CD4-positive, alpha-beta T cell treated with Interleukin-12 subunit alpha and Interleukin-12 subunit beta, for 1 hour (primary cell): ENCODE data around the gene GTPBP2.
A peak's percentile ranks its signal among the peaks of the same experiment; 100 is the strongest.
"Not testable (repeated sequence)": the region's sequence is repeated elsewhere in the genome, so short reads cannot be mapped to it uniquely, and the experiment has no call there.

Experiments used
- DNase-seq: peaks from one replicate; pipeline ENCODE4 v3.0.0-alpha.2; 2020

Gene GTPBP2, protein sequence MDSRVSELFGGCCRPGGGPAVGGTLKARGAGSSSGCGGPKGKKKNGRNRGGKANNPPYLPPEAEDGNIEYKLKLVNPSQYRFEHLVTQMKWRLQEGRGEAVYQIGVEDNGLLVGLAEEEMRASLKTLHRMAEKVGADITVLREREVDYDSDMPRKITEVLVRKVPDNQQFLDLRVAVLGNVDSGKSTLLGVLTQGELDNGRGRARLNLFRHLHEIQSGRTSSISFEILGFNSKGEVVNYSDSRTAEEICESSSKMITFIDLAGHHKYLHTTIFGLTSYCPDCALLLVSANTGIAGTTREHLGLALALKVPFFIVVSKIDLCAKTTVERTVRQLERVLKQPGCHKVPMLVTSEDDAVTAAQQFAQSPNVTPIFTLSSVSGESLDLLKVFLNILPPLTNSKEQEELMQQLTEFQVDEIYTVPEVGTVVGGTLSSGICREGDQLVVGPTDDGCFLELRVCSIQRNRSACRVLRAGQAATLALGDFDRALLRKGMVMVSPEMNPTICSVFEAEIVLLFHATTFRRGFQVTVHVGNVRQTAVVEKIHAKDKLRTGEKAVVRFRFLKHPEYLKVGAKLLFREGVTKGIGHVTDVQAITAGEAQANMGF

DNA sequence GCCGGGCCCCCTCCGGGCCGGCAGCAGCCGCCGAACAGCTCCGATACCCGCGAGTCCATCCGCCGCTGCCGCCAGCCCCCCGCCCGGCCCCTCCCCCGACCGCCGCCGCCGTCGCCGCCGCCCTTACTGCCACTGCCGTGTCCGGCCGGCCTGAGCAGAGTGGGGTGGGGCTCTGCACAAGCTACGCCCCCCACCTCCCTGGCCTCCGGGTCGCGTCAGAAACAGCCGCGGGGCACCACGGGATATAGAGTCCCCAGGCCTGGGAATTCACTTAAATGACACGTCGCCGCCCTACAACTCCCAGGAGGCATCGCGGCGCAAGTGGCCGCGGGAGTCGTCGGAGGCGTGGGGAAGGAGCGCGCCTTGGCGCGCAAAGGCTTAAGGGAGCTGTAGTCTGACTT lies at the start of gene GTPBP2:
GTPBP2 (minus strand) TSS at position 161 of the 401 bp plus-strand sequence; CDS start at position 59, 102 bp downstream.
- peak; percentile 96 for DNase-seq

DNA sequence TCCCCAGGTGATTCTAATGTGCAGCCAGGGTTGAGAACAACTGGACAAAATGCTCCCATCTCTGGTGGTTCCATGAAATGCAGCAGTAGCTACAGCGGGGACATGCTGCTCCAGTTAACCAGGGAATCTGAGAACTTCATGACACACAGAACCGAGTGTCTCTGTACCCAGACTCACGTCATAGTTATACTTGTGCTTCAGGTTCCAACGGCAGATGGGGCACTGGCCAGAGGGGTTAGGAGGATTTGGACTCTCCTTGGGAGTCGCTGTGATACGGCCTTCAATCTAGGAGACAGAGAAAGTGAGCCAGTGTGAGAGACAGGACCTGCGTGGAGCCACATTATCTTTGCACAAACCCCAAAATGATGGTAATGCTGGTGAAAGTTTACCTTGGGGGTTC lies 49.3 kb upstream of the GTPBP2 start:
- DNase-seq: no peak

DNA sequence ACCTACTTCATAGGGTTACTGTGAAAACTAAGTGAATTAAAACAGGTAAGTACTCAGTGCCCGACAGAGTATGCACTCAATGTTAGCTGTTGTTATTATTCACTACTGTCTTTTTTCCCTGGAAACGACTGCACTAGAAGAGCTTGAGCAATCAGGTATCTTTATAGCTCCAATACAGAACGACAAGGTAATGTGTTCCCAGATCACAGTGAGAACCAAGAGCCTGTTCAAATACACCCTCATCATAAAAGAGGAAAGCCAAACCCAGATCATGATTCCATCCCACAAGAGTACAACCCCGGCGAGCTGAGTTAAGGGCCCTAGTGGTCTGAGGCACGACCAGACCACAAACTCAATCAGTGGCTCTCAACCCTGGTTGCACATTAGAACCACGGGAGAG lies 48.7 kb upstream of the GTPBP2 start:
- no peak for DNase-seq

DNA sequence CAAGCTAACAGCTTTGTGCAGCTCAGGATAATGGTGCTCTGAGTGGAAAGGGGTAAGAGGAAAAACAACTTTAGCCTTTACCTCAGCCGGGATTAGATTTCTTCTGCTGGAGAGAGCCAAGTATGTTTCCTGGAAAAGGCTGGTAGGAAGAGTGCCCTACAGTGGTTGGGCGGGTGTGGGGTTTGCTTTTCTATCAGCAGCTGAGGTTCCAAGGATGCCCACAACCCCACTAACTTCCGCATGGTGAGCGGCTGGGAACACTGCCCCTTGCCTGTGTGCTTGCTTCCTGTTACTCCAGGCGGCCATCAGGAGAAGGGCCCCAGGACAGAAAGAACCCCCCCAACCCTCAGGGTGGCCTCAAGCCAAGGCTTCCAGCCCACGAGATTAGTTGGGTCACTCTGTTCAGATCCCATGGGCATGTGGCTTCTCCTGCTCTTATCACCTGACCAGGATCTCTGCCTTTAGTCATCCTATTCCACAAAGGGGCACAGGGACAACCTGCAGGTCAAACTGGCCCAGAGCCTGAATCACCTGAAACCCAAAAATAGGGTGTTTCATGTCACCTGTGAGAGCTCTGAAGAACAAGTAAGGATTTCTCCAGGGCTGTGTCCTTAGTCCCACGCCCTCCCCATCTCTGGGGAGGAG lies 48.0 kb upstream of the GTPBP2 start:
- no peak for DNase-seq

DNA sequence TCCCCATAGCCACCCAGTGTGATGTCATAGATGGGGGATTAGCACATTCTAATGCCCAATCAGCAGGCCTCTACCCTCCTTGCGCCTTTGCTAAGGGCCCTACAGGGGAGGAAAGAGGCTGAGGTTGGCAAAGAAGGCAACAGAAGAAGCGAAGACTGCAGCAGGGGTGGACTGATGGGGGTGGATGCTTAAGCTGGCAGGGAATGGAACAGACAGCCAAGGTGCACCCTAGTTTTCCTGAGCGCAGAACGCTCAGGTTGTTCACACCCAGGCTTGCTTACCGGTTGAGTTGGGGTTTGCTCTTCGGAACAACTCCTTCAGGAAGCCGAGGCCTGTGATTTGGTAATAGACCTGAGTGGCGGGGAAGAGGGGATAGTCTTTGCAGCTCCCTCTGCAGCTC lies 45.9 kb upstream of the GTPBP2 start:
- DNase-seq: no peak

DNA sequence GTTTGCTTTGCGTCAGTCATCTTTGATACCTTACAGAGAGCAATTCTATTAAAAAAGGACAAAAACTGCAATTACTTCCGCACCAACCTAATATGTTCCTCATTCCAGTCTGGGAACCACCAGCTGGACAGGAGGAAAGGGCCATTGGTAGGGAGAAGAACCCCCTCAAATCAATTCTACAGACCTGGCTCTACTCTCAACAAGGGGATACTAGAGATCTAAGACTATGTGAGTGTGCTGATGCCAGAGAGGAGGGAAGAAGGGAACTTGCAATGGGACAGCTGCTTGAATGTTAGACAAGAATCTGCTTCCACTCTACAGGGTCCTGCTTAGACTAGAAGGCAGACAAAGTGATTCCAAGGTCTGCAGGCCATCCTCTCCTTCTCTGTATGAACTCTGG lies 45.2 kb upstream of the GTPBP2 start:
- DNase-seq: no peak

DNA sequence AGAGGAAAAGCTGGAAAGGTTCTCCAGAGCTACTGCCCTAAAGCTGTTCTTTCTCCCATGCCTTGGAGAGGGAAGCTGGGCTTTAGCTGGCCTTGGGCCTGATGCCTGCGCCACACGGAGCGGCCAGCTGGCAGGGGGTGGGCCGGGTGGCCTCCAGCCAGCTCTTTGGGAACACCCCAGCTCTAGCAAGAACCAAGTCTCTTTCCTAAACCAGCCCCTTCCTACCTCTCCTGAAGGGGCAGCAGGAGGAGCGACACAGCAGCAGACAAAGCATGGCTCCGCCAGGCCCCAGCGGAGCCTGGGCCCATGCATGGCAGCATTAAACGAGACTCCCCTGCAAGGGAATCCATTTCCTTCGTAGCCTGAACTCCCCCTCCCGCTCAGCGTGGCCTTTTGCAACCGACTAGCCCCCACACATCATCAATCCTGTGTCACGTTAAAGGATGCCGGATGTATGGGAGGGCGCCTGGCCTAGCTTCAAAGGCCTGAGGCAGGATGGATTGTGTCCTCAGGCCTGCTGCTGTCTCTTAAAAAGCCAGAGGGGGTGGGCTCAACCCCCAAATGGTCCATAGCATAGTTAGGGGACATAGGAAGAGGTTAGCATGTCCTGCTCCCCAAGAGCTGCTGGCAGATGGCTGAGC lies 44.5 kb upstream of the GTPBP2 start:
- no peak for DNase-seq

DNA sequence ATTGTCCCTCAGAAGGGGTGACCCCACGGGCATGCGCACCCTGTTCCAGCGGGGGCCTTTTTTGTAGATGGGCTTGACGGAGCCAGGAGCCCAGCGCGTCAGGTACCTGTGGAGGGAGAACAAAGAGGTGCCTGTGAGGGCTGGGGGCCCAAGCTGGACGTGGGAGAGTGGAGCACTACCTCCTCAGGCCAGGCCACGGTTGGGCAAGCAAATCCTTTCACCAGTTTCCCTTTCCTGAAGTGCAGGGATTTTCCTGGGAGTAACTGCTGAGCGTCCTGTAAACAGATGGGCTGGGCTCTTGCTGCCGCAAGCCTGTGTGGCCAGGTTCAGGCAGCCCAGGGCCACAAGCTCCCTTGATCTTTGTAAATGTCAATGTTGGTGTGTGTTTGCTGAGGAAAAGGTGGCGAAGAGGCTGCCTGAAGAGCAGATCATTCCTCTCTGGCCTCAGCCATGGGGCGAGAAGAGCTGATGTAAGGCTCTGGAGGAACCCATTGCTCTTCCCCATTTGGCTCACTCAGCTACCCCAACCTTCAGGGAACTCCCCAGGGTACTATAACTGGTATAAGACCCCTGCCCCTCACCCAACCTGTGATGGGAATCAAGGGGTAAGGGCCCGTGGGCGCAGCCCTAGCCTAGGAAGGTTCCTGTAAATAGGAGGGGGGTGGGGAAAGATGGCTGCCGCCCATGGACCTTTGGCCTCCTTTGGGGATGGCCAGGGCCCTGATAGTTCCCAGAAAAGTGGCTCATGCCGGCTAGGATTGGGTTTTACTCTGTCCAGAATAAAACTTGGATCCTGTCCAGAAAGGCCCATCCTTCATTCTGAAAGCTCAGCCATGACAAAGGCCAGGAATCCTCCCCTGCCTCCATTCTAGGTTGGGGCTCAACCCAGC lies 43.0 kb upstream of the GTPBP2 start:
- no peak for DNase-seq

DNA sequence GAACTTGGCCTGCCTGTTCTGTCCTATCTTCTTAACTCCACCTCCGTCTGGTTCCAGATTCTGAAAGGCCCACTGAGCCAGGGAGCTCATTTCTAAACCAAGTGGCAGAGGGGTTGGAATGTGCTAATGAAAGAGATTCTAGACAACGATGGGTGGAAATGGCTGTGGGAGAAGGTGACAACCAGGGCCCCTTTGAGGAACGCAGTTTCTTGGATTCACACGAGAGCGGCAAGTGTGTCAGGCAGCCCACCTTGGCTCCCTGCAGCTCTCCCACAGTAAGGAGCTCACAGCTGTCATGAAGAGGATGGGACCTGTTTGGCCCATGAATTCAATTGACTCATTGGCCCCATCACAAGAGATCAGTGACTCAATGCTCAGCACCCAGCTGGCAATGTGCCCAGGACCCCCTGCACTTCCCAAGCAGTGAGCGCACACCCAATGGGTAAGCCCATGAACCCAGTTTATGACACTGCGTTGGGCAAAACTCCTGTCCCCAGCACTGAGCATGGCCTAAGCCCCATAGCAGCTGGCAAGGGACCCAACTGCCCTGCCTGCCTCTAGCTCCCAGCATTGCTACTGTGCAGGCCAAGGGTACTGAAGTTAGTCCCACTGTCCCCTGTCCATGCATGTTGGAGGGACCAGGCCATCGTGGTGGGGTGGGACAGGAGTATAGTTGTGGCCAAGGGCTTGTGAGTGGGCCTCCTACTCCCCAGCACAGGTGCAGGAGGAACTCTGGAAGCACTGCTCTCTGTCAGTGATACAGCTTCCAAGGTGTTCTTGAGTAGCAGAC lies 42.1 kb upstream of the GTPBP2 start:
- no peak for DNase-seq

DNA sequence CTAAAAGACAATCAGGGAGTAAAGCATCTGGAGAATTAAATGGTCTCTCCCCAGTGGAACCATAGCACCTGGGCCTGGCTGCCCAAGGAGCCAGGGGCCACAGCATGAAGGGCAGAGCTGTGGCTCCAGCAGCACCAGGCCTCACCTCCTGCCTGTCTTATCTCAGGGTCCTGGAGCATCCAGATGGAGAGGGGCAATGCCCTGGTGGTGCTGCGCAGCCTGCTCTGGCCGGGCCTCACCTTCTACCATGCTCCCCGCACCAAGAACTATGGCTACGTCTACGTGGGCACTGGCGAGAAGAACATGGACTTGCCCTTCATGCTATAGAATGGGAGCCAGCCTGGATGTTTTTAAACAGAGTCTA lies 41.5 kb upstream of the GTPBP2 start:
- no peak for DNase-seq

DNA sequence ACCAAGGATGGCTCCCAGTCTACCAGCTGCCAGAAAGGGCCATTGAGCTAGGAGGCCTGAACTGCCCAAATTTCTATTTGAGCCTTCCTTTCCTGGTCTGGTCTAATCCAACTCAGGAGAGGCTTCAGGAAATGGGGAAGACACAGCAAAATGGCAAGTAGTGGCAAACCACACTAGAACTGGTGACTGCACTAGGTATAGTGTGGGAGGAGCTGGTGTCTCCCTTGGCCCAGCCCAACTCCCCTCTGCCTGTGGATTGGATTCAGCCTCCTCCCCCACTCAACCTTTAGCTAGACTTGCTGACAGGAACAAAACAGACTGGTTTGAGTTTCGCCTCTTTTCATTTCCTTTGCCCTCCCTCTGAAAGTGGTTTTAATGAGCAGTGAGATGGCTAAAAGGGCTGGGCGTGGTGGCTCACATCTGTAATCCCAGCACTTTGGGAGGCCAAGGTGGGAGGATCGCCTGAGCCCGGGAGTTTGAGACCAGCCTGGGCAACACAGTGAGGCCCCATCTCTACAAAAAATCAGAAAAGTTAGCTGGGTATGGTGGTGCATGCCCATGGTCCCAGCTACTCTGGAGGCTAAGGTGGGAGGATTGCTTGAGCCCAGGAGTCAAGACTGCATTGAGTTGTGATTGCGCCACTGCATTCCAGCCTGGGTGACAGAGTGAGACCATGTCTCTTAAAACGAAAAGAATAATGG lies 41.0 kb upstream of the GTPBP2 start:
- DNase-seq: no peak

DNA sequence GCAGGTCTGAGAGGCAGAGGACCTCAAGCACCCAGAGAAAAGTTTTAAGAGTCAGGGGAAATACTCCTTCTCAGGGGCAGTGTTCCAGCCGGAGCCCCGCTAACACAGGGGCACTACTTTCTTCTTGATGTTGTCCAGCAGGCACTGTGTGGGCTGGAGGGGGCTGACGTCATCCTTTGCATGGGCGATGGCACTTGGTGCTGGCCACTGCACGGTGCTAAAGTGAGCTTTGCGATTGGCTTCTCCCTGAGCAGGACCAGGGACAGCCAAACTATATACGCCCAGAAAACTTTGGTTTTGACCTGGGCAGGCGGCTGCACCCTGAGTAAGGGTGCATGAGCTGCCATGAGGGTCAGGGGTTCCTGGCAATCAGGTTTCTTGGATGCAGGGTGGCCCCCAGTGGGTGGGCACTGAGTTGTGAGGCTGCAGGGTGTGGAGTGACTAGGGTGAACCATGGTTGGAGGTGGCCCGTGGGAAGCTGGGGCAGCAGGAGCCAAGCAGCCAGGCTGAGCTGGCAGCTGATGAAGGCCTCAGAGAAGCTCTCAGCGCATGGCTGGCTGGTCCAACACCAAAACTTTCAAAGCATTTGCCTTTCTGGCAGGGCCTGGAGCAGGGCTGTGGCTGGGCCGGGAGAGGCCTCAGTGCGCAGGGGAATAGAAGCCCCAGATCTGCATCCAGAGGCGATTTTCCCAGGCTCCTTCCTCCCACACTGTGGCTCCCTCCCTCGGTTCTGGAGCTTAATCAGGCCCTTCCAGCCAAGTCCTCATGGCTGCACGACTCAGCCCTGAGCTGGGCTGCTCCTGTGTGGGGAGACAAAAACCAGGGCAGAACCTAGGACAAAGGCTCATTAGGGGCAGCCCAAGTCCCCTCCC lies 40.2 kb upstream of the GTPBP2 start:
- DNase-seq: no peak

DNA sequence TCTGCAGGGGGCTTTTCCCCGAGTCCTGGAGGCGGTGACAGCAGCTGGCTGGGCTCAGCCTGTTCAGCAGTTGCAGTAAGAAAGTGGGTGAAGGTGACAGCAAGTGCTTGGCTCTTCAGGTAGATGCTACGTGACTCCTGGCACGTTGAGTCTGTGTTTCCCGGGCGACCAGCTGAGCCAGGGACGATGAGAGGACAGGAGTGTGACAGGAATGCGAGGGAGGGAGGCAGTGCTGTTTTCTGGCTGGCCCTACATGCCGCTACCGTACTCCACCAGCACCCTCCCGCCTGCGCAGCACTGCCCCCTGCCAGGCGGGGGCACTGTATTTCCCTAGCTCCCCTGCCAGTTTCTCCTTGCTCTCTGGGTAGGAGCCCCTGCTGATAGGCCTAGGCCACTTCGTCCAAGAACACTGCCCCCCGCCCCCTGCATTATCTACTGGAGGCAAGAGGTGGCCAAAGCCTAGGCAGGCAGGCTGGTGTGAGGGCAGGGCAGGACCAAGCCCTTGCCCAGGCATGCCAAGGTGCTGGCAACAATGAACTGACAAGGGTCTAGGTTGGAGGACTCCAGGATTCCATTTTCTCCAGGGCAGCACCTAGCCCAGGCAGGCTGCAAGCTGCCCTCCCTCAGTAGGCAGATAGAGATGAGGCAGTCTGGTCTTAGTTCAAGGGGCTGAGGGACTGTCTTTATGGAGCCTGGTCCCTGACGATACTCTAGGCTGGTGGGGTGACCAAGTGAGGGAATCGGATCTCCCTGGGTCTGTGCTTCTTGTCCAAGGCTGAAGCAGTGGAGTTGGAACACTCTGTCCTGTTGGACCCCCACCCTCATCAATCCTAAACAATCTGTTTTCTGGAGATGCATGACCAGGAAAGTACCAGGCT lies 39.3 kb upstream of the GTPBP2 start:
- DNase-seq: peak; percentile 36

DNA sequence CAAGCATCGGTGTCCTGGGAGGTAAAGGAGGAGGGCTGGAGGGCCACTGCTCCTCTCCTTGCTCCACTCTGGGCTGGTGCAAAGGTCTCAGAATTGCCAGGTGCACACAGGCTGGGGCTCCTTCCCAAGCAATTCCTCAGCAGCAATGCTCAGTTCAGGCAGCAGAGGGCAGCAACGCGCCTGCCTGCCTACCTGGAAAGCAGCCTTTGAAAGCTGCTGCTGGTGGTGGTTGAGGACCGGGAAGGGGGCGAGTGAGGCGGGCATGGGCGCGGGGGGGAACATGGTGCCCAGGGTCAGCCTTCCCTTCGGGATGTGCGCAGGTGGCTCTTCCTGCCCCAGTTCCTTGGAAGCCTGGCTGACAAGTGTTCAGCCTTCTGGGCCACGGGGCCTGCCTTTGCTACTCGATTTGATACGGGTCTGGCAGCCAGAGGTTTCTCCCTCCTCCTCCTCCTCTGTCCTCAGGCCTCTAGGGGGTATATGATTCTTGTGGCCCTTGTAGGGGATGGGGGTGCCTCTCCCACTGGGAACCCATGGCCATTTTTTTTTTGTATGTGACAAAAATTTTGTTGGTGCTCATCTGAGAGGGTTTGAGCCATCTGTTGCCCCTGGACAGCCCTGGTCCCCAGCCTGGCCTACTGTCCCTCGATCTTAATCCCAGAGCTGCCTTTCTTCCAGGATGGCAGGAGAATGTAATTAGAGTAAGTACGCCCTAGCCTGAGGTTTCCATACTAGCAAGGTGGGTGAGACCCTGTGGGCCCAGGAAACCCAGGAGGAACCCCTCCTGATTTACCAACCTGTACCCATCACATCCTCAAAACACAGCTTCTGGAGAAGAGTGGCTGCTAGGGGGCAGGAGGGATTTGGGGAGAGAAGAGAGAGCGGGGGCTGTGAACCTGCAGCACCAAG lies 38.4 kb upstream of the GTPBP2 start:
- DNase-seq: peak; percentile 77

DNA sequence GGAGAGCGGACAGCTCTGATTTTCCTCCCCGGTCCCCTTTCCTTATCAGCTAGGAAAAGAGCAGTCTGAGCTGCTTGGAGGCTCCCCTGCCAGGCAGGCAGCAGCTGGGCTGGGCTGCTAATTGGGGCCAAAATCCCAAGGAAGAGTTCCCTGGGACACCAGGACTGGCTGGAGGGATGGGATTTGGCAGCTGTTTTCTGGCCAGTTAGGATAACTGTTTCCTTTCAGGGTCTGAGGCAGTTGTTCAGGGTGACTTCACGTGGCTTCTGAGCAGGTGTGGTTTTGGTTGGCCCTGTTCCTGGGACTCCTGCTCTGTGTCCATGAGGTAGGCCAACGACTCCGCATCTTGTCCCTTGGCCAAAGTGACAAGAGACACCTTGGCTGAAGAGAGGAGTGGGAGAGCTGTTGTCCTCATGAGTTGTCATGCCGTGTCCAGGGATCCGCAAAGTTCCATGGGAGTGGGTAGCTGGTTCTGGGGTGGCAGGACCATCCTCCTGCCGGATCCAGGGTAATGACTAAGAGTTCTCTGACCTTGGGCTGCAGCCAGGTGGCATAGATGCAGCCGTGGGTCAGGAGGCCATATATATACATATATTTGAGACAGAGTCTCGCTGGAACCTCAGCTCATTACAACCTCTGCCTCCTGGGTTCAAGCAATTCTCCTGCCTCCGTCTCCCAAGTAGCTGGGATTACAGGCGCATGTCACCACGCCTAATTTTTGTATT lies 37.3 kb upstream of the GTPBP2 start:
- no peak for DNase-seq

DNA sequence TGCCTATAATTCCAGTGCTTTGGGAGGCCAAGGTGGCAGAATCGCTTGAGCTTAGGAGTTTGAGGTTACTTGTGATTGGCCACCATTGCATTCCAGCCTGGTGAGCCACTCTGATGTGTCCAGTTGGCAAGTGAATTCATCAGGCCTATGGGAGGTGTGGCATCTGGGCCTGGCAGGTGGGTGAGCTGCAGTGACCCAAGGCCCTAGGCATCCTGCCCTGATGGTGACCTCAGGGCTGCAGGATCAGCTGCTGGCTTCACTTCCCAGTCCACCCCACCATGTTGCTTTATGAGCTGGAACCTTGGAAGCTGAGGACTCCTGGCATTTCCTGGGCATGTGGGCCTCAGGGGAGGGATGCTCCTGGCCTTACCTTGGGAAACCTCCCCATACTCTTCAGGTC lies 36.3 kb upstream of the GTPBP2 start:
- DNase-seq: no peak

DNA sequence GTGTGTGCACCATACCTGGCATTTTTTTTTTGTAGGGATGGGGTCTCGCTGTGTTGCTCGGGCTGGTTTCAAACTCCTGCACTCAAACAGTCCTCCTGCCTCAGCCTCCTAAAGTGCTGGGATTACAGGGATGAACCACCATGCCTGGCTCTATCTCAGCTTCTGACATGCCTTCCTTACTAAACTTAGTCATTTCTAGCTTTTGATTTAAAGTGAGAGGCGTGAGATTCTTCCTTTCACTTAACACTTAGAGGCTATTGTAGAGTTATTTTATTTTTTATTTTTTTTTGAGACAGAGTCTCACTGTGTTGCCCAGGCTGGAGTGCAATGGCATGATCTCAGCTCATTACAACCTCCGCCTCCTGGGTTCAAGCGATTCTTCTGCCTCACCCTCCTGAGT lies 33.9 kb upstream of the GTPBP2 start:
- DNase-seq: not testable (repeated sequence)
